GM12874 (cell line): Measurements from ENCODE around the gene CDK5R1.

Experiments
- CTCF ChIP-seq: IDR thresholded peaks from 2 replicates; pipeline ENCODE4 v1.5.1; 2011; ENCODE audit warnings: low read depth, mild to moderate bottlenecking, control low read depth, low read length, moderate library complexity; ENCODE audit not compliant: insufficient read depth

CDK5R1 gene

GRCh38 chr17:32461498-32461852 is 25.3 kb upstream of the CDK5R1 start:
- TF ChIP-seq CTCF: no peak

- TF ChIP-seq CTCF: peak; percentile 58
Measured at GRCh38 chr17:32461853-32462617, 24.8 kb upstream of the CDK5R1 start.

GRCh38 chr17:32463304-32463703 is 23.5 kb upstream of the CDK5R1 start:
- no peak for TF ChIP-seq CTCF

GRCh38 chr17:32464374-32464773 is 22.4 kb upstream of the CDK5R1 start:
- TF ChIP-seq CTCF: no peak

- no peak for TF ChIP-seq CTCF
Measured at GRCh38 chr17:32467949-32468348, 18.8 kb upstream of the CDK5R1 start.

- TF ChIP-seq CTCF: no peak
Measured at GRCh38 chr17:32470405-32471167, 16.2 kb upstream of the CDK5R1 start.

- TF ChIP-seq CTCF: no peak
Measured at GRCh38 chr17:32471652-32472051, 15.1 kb upstream of the CDK5R1 start.
